GM23248 (cell line): ENCODE results near the gene PDP2. TPM values are rescaled to one million over a fixed set of nuclear protein-coding genes. Genes with fewer than 3 reads are reported as not detected.

Source experiments
- DNase-seq: peaks from one replicate; pipeline ENCODE4 v3.0.0-alpha.2; 2015
- H2AFZ ChIP-seq: fragments of 200-600 bp; sonication (generic); 2 replicates; pipeline ENCODE4 v1.6.1; 2016; ENCODE audit warnings: antibody characterized with exemption
- H3F3A ChIP-seq: fragments of 200-600 bp; sonication (generic); 2 replicates; pipeline ENCODE4 v1.6.1; 2016; ENCODE audit warnings: mild to moderate bottlenecking, antibody characterized with exemption, mixed run types; ENCODE audit not compliant: insufficient read depth
- H3K27ac ChIP-seq: fragments of 200-600 bp; sonication (generic); 2 replicates; pipeline ENCODE4 v1.5.1; 2016; ENCODE audit warnings: mild to moderate bottlenecking
- H3K27me3 ChIP-seq: fragments of 200-600 bp; sonication (generic); replicated peaks from 2 replicates; pipeline ENCODE4 v1.6.1; 2016; ENCODE audit warnings: mild to moderate bottlenecking; ENCODE audit not compliant: insufficient read depth
- H3K36me3 ChIP-seq: fragments of 200-600 bp; sonication (generic); 2 replicates; pipeline ENCODE4 v1.6.1; 2016; ENCODE audit warnings: low read depth, mild to moderate bottlenecking
- H3K4me1 ChIP-seq: fragments of 200-600 bp; sonication (generic); 2 replicates; pipeline ENCODE4 v1.6.1; 2016; ENCODE audit warnings: mild to moderate bottlenecking; ENCODE audit not compliant: insufficient read depth
- H3K4me2 ChIP-seq: fragments of 200-600 bp; sonication (generic); one replicate; pipeline ENCODE4 v1.6.1; 2016; ENCODE audit warnings: mild to moderate bottlenecking; ENCODE audit not compliant: unreplicated experiment
- H3K4me3 ChIP-seq: fragments of 200-600 bp; sonication (generic); 2 replicates; pipeline ENCODE4 v1.5.1; 2016; ENCODE audit warnings: mild to moderate bottlenecking
- H3K79me2 ChIP-seq: fragments of 200-600 bp; sonication (generic); 2 replicates; pipeline ENCODE4 v1.6.1; 2016; ENCODE audit warnings: mild to moderate bottlenecking; ENCODE audit not compliant: insufficient read depth
- H3K9ac ChIP-seq: fragments of 200-600 bp; sonication (generic); 2 replicates; pipeline ENCODE4 v1.6.1; 2016; ENCODE audit warnings: mild to moderate bottlenecking
- H3K9me2 ChIP-seq: fragments of 200-600 bp; sonication (generic); 2 replicates; pipeline ENCODE4 v1.6.1; 2016; ENCODE audit warnings: mixed run types, mild to moderate bottlenecking, moderate library complexity; ENCODE audit not compliant: insufficient read depth
- H3K9me3 ChIP-seq: fragments of 200-600 bp; sonication (generic); one replicate; pipeline ENCODE4 v1.6.1; 2017; ENCODE audit warnings: low read depth
- H4K20me1 ChIP-seq: fragments of 200-600 bp; sonication (generic); 2 replicates; pipeline ENCODE4 v1.6.0; 2016; ENCODE audit not compliant: insufficient read depth
- EZH2 ChIP-seq: fragments of 200-600 bp; sonication (generic); IDR thresholded peaks from 2 replicates; pipeline ENCODE4 v1.6.1; 2018; ENCODE audit warnings: antibody characterized with exemption, mild to moderate bottlenecking; ENCODE audit not compliant: insufficient read depth, poor library complexity, severe bottlenecking
- EZH2phosphoT487 ChIP-seq: fragments of 200-600 bp; sonication (generic); IDR thresholded peaks from 2 replicates; pipeline ENCODE4 v1.6.1; 2018; ENCODE audit warnings: antibody characterized with exemption, moderate library complexity, mild to moderate bottlenecking, low read depth; ENCODE audit not compliant: insufficient read depth
- WGBS, 2 experiments: methylation state at CpG; one replicate each; pipeline ENCODE4 v1.1.6; 2015 to 2017; ENCODE audit warnings: low lambda C conversion rate in 2 of 2, low coverage in 1 of 2; ENCODE audit errors: missing lambda C conversion rate in 2 of 2; 5-methylcytosine and 5-hydroxymethylcytosine counted together
- in situ Hi-C: fragments of 300-500 bp; cut with MboI; formaldehyde crosslinking; loops from 2 replicates; pipeline ENCODE4 v1.15.0; 2020
- polyA plus RNA-seq: library from polyadenylated mRNA; unstranded; fragments of >200 nt; fragmentation: Nextera tagmentation; extraction: Ambion mirVana; gene quantifications from 2 replicates; pipeline ENCODE4 v1.2.1, GENCODE V29; 2016
- total RNA-seq: library from RNA; depleted of rRNA; stranded (reverse); fragments of >200 nt; shearing (Covaris generic); gene quantifications from 2 replicates; pipeline ENCODE4 v1.2.3, GENCODE V29; 2014

The PDP2 gene
- total and polyA plus RNA-seq, 2 experiments from 2014 or later = 3.3 to 3.9 TPM

DNA sequence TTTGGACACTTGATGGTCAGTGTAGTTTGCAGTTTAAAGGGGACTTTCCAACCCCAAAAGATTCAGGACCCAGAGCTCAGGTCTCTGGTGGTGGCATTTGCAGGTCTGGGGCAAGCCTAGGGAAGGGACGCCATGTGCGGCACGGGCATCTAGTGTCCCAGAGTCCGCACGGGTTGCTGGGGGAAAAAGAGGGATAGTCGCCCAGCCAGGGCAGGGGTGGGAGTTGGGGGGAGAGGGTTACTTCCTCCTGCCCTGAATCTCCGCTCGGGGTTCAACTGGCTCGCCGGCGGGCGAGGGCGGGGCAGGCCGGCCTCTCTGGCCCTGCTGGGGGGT lies 36.3 kb upstream of the PDP2 start:
- in situ Hi-C loops = no loop called here
- peaks cover 45% of the 10 kb centered on the region for H3K27me3 ChIP-seq

DNA sequence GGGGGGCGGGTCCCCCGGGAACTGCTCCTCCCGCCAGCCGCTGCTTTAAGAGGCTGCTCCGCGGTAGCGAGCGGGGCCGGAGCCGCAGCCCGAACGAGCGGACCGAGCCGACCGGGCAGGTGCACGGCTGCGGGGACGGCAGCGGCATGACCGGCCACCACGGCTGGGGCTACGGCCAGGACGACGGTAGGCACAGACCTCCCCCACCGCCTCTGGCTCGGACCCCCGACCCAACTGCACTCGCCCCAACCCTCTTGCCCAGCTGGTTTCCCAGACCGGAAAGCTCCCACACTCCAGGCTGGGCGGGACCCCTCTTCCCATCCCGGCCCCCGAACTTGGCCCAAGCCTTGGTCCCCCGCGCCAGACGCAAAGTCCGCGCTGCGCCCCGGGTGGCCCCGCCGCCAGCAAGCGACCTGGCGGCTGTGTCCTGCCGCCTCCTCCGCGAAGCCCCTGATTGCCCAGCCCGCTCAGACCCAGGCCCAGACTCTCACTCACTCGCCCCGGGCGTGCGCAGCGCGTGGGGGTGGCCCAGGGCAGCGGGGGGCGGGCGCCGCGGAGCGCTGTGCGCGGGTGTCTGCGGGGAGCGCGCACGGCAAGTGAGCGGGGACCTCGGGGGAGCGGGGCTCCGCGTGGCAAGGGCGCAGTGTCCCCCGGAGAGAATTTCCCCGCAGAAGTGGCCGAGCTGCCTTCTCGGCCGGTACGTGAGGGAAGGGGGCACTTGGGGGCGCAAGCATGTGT lies 35.8 kb upstream of the PDP2 start, which contains the start of gene CA7:
CA7 (plus strand) TSS at position 73 of the 738 bp plus-strand sequence; CDS start at position 147, 74 bp downstream.
- Histone ChIP-seq H3K4me1 (no peaks in the 10 kb centered on the region), H3K9me3 (no peaks in the 10 kb centered on the region), H3F3A (no peaks in the 10 kb centered on the region), H3K9ac (no peak within 1 kb of the TSS), H3K9me2 (no peaks in the 10 kb centered on the region), H3K27ac (no peak within 1 kb of the TSS), H3K4me3 (peak within 1 kb of the TSS; percentile 63), H4K20me1 (no peaks in the 10 kb centered on the region), H3K36me3 (no peaks in the 10 kb centered on the region), H2AFZ (0 out of 2 replicates have a peak within 1 kb of the TSS, but pooled peaks have one; percentile 35), H3K27me3 (peaks cover 40% of the 10 kb centered on the region), H3K4me2 (peak within 1 kb of the TSS; percentile 68), H3K79me2 (no peaks in the 10 kb centered on the region)
- TF ChIP-seq EZH2phosphoT487 (no peak), EZH2 (peak; percentile 44)
- in situ Hi-C loops = no loop called here
- 0 to 3% methylated on average over 9 to 58 of the region's 79 CpGs for WGBS, 2 experiments
- DNase-seq = peak; percentile 23

More for the DNA sequence above, 36.3 kb upstream of the PDP2 start:
- no peaks in the 10 kb centered on the region for H3F3A ChIP-seq
- no peak overlapping the region for H3K9ac ChIP-seq
- H3K79me2 ChIP-seq = no peaks in the 10 kb centered on the region
- H3K9me3 ChIP-seq = no peaks in the 10 kb centered on the region
- peak overlapping the region; percentile 68 for H3K4me2 ChIP-seq
- WGBS, 2 experiments = 21 to 43% methylated on average over 7 to 14 of the region's 14 CpGs
- no peaks in the 10 kb centered on the region for H3K4me1 ChIP-seq
- TF ChIP-seq EZH2 (no peak), EZH2phosphoT487 (no peak)
- no peak for DNase-seq
- H2AFZ ChIP-seq = no peak overlapping the region
- H3K9me2 ChIP-seq = no peaks in the 10 kb centered on the region
- H3K4me3 ChIP-seq = peak overlapping the region; percentile 63; the same call in 1 of the 2 replicates
- no peak overlapping the region for H3K27ac ChIP-seq
- no peaks in the 10 kb centered on the region for H3K36me3 ChIP-seq
- no peaks in the 10 kb centered on the region for H4K20me1 ChIP-seq

DNA sequence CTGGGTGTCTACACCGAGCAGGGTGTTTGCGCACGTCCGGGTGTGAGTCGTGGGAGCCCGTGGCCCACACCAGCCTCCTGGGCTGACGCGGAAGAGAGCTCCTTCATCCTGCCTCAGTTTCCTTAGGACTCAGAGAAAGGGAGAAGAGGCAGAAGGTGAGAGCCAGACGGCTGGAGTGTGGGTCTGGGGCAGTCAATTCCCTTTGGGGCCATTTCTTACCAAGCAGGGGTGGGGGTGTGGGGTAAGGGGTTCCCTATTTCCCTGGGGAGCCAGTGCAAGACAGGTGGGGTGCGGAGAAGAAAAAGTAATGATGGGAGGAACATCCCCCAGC lies 35.3 kb upstream of the PDP2 start:
- Histone ChIP-seq H3K4me2 (peak overlapping the region; percentile 68), H3K9ac (no peak overlapping the region), H2AFZ (0 out of 2 replicates have a peak overlapping the region, but pooled peaks have one; percentile 35), H3K9me2 (no peaks in the 10 kb centered on the region), H3K79me2 (no peaks in the 10 kb centered on the region), H3K27ac (no peak overlapping the region), H3K36me3 (no peaks in the 10 kb centered on the region), H3K4me1 (no peaks in the 10 kb centered on the region), H3F3A (no peaks in the 10 kb centered on the region), H3K4me3 (peak overlapping the region; percentile 63), H3K27me3 (peaks cover 34% of the 10 kb centered on the region), H4K20me1 (no peaks in the 10 kb centered on the region), H3K9me3 (no peaks in the 10 kb centered on the region)
- DNase-seq = no peak
- TF ChIP-seq EZH2 (no peak), EZH2phosphoT487 (no peak)
- in situ Hi-C loops = no loop called here
- WGBS, 2 experiments = 10% methylated on average over 10 of the region's 10 CpGs

DNA sequence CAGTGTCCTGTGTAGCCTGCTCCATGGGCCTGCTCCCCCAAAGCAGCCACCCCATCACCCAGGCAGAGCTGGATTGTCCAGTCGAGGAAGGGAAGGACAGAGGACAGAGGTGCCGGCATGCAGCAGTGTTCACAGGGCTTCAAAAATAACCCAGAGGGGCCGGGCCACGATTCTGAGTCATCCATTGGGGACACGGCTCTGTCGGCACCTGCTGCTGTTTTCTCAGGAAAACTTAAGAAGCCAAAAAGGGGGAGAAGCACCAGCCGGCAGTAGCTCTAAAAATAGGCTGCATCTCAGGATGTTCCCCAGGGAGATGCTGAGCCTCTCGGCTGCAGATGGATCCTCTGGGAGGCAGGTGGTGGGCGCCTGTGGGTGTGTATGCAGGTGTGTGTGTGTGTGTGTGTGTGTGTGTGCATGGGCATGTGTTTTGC lies 34.5 kb upstream of the PDP2 start:
- 67 to 73% methylated on average over 9 of the region's 9 CpGs for WGBS, 2 experiments
- no peak overlapping the region for H3K4me2 ChIP-seq
- peaks cover 34% of the 10 kb centered on the region for H3K27me3 ChIP-seq

More for the DNA sequence above, 34.5 kb upstream of the PDP2 start:
- no peak overlapping the region for H3K9ac ChIP-seq
- H3K79me2 ChIP-seq = no peaks in the 10 kb centered on the region
- H3K9me2 ChIP-seq = no peaks in the 10 kb centered on the region
- no peaks in the 10 kb centered on the region for H3K4me1 ChIP-seq
- H3K4me3 ChIP-seq = no peak overlapping the region
- DNase-seq = no peak
- no peaks in the 10 kb centered on the region for H3F3A ChIP-seq
- no peaks in the 10 kb centered on the region for H3K9me3 ChIP-seq
- H3K36me3 ChIP-seq = no peaks in the 10 kb centered on the region
- H3K27ac ChIP-seq = no peak overlapping the region
- no peaks in the 10 kb centered on the region for H4K20me1 ChIP-seq
- no peak overlapping the region for H2AFZ ChIP-seq
- in situ Hi-C loops = no loop called here
- TF ChIP-seq EZH2phosphoT487 (no peak), EZH2 (no peak)
